Activated T-helper 1 cell treated with anti-CD3 and anti-CD28 coated beads, Interleukin-2, amount 50 U/mL, for 16 hours (primary cell): ENCODE measurements around the gene COPS9.

Source experiments
- DNase-seq, 2 donors: peaks; one replicate each; pipeline ENCODE4 v3.0.0-alpha.2; 2020; ENCODE audit warnings: low read depth in 1 of 2, low spot score in 1 of 2

The COPS9 gene

DNA sequence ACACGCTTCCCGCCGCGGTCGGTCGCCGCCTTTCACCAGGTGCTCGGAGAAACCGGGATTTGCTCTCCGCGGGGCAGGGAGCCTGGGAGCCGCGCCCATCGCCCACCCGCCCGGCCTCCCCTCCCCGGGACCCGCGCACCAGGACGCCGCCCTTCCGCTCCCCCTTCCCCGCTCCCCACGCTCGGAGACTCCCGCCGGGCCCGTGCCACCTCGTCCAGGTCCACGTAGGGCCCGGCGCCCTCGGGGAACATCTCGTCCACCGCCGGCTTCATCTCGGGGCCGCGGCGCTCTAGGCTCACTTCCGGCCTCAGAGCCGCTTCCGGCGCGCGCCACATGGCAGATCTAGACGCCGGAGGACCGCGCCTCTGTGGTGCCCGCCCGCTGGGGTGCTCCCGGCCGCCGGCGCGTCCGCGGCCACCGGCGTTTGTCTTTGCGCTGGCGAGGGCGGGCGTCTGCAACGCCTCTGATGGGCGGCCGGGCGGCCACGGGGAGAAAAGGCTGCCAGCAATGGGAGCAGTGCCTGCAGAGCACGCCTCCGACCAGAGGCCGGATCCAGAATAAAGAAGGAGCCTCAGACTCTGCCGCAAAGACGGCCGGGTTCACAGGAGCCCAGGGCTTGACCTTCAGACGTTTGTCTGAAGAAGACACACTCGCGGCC lies at the start of gene COPS9:
COPS9 (minus strand) TSS at position 293 of the 658 bp plus-strand sequence; CDS start at position 272, 21 bp downstream.
- peak; percentile 75 to 76 for DNase-seq

GRCh38 chr2:240184656-240185055 lies 48.6 kb upstream of the COPS9 start:
- no peak for DNase-seq

GRCh38 chr2:240183875-240184590 lies 47.9 kb upstream of the COPS9 start:
- no peak for DNase-seq

DNA sequence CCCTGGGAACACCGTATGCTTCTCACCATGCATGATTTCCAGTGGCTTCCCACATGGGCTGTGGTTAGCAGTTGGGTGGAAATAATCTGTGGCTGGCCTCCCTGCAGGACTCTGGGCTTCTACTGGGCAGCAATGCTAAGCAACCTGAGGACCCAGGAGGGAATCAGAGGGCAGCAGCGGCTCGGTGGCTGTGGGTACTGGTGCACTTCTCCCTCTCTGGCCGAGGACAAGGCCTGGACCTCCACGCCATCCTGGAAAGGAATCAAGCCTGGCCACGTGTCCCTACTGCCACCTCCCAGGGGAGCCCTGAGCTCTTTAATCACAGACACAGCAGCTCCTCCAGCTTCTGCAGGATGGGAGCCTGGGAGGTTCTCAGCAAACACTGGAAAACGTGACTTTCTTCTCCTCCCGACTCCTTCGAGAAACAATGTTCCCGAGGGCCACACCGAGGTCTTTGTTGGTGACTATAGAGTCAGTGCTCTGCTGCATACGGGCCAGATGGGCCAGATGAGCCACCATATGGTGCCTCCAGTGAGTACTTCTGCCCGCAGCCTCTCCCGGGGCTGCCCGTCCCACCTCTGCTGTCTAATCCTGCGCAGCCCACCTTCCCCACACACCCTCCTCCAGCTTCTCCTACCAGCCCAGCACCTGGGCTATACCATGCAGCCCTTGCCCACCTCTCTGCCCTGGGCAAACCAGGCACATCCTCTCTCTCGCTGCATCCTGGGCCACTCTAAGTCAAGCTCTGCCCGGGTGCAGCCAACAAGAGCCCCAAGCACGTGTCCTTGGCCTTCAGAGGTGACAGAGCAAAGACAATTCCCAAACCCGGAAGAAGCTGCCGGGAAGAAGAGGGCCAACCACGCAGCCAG lies 47.1 kb upstream of the COPS9 start:
- no peak for DNase-seq

- no peak for DNase-seq
Measured at GRCh38 chr2:240182476-240182875, 46.4 kb upstream of the COPS9 start.

DNA sequence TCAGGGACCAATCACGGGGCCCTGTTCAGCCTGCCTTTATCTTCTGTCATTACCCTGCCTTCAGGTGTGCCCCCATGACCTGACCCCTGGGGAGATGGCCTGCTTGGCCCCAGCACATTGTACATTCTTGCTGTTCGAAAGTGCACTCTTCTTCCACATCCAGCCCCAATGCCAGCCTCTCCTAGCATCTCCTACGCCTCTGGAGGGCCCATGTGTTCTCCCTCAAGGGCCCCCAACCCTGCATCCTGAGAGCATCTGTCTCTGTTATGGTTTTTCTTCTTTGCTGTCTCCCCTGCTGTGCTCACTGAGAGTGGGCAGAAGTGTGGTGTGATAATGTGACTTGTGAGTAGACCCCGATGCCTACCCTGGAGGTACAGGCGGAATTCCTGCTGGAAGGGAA lies 45.9 kb upstream of the COPS9 start:
- DNase-seq = no peak

DNA sequence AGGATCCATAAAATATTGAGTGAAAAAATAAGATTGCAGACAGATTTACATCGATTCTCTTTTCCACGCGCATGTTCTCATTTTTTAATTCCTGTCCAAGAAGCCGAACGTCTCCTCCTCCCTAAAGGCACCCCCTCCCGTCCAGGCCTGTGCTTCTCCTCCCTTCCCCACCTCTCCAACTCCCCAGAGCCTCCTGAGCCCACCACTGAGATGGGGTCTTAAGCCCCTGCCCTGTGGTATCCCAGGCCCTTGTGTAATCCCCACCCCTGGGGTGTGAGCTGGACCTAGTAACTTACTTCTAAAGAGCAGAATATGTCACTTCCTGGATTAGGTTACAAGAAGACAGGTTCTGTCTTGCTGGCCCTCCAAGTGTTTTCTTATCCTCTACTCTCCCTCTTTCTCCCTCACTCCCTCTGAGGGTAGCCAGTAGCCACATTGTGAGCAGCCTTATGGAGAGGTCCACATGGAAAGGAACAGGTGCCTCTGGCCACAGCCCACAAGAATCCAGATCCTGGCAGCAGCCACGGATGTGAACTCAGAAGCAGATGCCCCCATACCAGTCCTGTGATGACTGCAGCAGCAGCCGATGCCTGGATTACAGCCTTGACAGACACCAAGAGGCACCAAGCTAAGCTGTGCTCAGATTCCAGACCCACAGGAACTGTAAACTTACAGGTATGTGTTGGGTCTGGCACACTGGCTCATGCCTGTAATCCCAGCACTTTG lies 44.0 kb upstream of the COPS9 start:
- DNase-seq = no peak

DNA sequence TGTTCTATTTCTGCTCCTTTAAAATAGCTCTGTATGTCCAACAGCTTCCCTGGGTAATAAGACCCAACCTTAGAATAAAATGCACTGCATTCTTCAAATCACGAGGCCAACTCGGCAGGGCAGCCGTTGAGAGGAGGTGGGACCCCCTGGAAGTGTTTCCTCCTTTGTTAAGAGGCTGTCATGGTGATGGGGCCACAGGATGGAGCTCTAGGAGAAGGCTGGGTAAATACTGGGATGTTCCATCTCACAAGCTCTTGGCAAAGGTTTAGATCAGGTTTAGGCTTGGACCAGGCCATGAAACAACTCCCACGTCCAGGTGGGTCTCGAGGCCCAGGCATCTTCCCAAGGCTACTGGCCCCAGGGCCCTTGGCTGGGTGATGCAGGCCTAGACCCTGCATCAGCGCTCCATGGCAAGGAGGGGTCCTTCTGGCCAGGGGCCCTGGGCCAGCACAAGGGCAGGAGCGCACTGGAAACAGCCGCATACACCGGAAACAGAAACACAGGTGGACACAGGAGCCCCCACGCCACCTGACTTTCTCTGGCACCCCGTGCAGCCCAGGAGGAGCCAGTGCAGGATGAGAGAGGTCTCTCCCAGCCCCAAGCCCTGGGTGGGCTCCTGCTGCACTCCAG lies 43.2 kb upstream of the COPS9 start:
- no peak for DNase-seq

- DNase-seq = no peak
Measured at GRCh38 chr2:240178564-240178963, 42.5 kb upstream of the COPS9 start.

DNA sequence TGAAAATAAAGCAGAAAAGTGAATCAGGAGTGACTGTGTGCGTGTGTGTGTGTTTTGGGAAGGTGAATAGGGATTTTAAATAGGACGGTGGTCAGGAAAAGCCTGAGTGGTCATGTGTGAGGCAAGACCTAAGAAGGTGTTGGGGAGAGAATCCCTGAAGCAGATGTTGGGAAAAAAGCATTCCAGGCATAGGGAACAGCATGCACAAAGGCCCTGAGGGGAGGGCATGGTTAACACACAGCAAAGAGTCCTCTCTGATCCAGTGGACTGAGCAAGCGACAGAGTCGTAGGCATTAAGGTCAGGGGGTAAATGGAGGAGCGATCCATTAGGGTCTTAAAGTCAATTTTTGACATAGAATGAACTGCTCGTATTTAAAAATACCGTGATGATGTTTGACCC lies 38.4 kb upstream of the COPS9 start:
- DNase-seq = no peak

- no peak for DNase-seq
Measured at GRCh38 chr2:240172071-240172895, 36.2 kb upstream of the COPS9 start.

GRCh38 chr2:240170883-240171282 lies 34.8 kb upstream of the COPS9 start:
- no peak for DNase-seq

- DNase-seq = no peak
Measured at GRCh38 chr2:240170354-240170735, 34.2 kb upstream of the COPS9 start.

DNA sequence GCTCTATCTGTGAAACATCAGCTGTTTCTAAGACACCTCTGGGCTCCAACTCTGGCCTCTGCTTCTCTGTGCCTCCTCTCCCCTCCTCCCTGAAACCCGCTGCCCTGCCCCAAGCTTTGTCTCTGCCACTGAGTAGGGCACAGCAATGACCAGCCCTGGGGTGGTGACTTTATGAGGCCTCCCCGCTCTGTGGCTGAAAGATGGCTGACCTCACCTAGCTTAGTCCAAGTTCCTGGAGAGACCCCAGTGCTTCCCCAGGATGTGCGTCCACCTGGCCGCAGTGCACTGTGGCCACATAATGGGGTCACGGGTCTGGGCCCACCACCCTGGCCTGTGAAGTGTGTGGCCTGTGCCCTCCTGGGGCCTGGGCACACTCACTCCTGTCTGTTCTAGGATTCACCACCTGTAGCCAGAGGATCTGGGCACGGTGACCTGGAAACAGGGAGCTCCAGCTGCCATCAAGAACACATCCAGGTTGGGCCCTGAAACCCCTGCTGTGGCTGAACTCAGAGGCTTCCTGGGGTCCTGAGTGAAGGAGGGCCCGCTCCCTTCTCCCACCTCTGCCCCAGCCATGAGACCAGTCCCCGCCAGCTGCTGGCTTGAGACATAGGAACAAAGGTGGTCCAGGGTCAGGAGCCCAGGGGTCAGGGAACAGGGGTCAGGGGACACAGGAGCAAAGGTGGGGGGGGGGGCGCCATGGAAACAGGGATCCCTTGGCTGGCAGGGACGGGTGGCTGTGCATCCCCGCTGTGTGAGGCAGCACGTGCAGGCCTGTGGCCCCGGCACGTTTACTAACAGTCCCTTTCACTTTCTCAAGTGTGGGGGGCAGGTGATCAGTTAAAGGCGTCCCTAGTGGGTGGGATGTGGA lies 33.6 kb upstream of the COPS9 start:
- no peak for DNase-seq

- no peak for DNase-seq
Measured at GRCh38 chr2:240168546-240169361, 32.6 kb upstream of the COPS9 start.

DNA sequence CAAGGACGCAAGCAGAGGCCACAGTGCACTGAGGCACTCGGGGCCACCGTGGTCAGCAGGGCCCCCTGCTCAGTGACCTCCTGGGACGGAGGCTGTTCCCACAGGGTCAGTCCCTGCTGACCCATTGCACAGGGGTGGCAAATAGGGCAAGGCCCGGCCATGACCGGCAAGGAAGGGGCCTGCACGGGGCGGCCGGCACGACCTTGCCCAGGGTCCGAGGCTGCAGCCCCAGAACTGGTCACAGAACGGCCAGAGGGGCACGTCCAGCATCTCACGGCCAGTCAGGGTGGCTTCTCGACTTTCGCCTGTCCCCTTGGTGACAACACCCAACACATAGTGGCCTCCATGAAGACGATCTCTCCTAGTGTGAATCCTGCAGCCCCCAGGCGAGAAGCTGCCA lies 31.9 kb upstream of the COPS9 start:
- DNase-seq = no peak

DNA sequence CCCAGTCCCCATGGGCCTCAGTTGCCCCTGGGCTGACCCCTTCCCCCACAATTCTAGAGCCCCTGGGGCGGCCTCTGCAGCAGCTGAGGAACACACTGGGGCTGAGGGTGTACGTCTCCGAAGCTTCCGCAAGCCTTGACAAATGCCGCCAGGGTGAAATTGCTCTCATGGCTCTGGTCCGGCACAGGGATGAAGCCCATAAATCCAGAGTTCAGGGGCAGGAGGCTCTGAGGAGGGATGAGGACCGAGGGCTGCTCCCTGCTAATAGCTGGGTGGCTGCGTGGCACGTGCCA lies 31.4 kb upstream of the COPS9 start:
- DNase-seq = no peak
